Stimulated activated CD4-positive, alpha-beta T cell treated with anti-CD3 and anti-CD28 coated beads, Interleukin-15, amount 100 ng/mL, for 48 hours (primary cell): ENCODE measurements around the gene ACE.

Experiments used
- DNase-seq, 2 donors: peaks; one replicate each; pipeline ENCODE4 v3.0.0-alpha.2; 2020; ENCODE audit warnings: low read depth in 2 of 2

The ACE gene

GRCh38 chr17:63537001-63537400, 60.1 kb downstream of the ACE start:
- no peak for DNase-seq

DNA sequence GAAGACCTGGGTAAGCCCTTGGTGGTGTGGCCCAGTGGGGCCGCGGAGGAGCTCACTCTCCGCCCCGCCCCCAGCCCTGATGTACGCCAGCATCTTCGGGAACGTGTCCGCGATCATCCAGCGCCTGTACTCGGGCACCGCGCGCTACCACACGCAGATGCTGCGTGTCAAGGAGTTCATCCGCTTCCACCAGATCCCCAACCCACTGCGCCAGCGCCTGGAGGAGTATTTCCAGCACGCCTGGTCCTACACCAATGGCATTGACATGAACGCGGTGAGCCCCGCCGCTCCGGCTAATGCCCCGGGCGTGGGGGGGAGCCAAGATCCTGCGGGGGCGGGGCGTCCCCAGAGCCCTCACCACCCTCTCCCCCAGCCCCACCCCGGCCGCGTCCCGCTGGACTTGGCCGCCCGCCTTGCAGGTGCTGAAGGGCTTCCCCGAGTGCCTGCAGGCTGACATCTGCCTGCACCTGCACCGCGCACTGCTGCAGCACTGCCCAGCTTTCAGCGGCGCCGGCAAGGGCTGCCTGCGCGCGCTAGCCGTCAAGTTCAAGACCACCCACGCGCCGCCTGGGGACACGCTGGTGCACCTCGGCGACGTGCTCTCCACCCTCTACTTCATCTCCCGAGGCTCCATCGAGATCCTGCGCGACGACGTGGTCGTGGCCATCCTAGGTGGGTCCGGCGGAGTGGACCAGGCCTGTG, 61.3 kb downstream of the ACE start:
- no peak for DNase-seq

DNA sequence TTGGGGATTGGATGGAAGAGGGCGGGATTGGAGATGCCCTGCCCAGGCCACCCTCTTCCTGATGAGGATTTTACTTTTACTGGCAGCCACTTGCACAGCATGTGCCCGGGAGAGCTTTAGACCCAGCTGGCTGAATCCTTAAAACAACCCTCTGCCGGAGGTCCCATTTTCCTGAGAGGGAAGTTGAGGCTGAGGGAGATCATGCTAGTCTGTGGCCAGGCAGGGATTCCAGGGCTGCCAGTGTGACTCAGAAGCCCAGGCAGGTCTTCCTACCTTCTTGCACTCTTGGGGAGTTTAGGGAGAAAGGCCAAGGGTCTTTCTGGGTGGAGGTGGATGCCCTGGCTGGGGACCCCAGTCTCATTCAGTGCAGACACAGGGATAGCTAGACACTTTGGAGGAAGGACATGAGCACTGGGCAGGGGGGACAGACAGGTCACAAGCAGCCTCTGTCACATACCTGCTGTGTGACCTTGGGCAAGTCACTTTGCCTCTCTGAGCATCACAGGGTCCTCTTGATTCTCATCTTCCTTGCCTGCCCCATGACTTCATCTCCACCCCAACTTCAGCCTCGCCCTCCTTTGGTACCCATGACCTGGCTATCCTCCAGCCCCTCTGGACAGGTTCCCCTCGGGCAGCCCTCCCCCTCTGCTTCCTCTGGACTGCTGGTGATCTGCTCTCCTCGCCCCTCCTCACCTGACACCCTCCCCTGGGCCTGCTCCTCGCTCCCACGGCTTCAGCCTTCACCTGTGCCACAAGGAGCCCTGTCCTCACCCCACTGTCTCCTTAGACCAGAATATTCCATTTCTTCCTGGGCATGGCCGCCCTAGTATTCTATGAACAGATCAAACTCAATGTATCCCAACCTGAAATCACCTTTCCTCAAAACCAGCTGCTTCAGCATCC, 62.1 kb downstream of the ACE start:
- DNase-seq: no peak

DNA sequence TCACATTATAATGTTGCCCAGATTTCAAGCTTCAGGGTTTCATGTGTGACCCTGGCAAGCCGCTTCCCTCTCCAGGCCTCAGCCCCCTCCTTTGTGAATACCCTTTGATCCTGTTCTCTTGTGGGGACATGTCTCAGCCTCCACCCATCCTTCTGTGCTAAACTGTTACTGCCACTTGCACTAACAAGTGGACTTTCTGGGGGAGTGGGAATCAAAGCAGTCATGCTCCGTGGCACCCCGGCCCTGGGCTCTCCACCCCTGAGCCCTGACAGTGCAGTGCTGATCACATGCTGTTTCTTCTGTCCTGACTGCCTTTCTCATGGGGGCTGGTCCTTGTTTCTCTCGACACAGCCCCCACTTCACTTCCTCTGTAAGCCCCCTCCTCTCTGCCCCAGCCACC, 63.7 kb downstream of the ACE start:
- no peak for DNase-seq

DNA sequence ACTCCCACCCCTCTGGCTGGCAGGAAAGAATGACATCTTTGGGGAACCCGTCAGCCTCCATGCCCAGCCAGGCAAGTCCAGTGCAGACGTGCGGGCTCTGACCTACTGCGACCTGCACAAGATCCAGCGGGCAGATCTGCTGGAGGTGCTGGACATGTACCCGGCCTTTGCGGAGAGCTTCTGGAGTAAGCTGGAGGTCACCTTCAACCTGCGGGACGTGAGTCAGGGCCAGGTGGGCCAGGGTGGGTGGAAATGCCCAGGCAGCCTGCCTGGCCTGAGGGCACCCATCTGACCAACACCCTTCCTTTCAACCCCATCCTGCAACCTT, 65.3 kb downstream of the ACE start:
- DNase-seq: no peak

- no peak for DNase-seq
Measured at GRCh38 chr17:63542942-63543821, 66.3 kb downstream of the ACE start.

DNA sequence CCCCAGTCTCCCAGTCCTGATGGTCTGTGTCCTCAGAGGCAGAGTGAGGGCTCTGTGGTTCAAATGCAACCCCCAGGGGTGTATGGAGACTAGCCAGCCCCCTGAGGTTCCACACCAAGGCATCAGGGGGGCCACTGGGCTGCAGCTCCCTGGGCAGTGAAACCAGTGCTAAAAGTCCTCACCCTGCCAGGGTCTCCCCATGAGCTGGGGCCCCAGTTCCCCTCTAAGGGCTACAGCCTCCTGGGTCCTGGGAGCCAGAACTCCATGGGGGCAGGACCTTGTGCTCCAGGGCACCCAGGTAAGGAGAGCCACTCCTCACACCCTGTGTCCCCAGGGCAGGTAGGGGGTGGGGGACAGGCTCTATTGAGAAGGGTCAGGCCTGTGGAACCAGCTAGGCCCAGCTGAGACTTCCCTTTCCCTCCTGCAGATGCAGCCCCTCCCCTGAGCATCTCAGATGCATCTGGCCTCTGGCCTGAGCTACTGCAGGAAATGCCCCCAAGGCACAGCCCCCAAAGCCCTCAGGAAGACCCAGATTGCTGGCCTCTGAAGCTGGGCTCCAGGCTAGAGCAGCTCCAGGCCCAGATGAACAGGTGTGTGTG, 67.1 kb downstream of the ACE start:
- no peak for DNase-seq

DNA sequence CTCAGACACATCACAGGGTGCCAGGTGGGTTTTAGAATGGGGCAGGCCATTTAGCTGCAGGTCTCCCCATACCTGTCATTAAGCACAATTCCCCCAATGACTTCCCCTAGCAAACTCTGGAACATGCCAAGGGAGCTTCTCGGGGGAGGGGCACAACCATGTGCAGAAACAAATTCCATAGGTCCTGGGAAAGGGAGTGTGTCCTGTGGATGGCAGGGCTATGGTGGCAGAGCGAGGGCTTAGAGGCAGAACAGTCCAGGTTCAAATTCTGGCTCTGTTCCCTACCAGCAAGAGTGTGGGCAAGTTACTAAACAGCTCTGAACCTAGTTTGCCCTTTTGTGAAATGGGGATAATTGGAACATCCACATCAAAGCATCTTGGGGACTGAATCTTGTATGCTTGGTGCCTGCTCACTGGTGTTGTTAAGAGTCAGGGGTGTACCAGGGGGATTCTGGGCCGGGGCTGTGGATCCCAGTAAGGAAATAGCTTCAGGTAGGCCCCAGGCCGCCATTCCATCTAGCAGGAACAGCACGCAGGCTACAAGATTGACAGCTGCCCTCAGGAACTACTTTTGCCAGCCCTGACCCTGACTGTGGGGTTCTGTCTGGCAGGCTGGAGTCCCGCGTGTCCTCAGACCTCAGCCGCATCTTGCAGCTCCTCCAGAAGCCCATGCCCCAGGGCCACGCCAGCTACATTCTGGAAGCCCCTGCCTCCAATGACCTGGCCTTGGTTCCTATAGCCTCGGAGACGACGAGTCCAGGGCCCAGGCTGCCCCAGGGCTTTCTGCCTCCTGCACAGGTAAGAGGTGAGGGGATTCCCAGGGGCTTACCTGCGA, 67.8 kb downstream of the ACE start:
- no peak for DNase-seq

DNA sequence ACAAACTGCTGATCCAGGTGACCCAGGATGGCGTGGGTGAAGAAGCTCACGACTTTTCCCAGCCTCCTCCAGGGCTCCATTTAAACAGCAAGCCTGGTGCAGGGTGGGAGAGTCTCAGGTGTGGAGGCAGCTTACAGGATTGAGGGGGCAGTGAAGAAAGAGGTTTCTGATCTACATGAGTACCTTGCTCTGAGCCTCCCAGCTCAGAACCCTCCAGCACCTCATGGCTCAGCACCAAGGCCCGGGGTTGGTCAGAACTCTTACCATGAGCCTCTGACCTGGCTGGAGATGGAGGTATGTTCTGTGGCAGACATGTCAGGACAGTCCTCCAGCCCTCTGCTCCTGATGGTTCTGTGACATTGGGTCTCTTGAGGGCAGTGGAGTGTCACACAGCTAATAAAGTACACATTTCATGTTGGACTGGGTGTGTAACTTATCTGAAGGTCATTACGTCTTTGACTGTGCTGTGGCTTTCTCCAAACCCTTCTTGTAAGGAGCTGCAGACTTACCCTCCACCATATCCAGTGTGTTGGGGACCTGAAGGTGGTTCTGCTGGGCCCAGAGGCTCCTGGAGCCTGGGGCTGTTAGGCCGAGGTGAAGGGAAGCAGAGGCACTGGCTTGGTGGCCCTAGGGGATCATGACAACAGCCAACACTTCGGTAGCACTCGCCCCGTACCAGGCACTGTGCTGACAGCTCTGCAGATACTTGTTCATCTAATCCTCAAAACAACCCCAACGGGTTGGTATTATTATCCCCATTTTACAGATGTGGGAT, 69.6 kb downstream of the ACE start:
- no peak for DNase-seq

DNA sequence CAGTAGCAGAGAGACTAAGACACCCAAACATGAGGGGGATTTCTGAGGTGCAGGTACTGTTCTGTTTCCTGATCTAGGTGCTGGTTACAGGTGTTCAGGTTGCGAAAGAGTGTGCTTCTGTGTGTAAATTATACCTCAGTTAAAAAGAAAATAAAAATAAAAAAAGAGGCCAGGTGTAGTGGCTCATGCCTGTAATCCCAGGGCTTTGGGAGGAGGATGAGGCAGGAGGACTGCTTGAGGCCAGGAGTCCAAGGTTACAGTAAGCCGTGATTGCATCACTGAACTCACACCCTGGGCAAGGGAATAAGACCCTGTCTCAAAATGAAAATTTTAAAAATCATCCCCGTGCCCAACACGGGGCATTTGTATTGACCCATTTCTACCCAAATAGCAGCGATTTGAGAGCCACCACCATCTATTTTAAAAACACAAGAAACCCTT, 70.2 kb downstream of the ACE start:
- no peak for DNase-seq
